ENCODE results near the gene LRRC26. TPM values are rescaled to one million over a fixed set of nuclear protein-coding genes. Genes with fewer than 3 reads are reported as not detected.

LRRC26 gene, protein sequence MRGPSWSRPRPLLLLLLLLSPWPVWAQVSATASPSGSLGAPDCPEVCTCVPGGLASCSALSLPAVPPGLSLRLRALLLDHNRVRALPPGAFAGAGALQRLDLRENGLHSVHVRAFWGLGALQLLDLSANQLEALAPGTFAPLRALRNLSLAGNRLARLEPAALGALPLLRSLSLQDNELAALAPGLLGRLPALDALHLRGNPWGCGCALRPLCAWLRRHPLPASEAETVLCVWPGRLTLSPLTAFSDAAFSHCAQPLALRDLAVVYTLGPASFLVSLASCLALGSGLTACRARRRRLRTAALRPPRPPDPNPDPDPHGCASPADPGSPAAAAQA
- total RNA-seq (2016; rRNA removed; fragmentation: Illumina TruSeq; extraction: Trizol) (not detected in 2 replicates), polyA plus RNA-seq (2011; rRNA removed) (not detected in 2 replicates), polyA minus RNA-seq (2011; rRNA and poly(A)+ RNA removed; ENCODE audit: low replicate concordance) (0.21 TPM in 1 of 2 replicates, not detected in the other), Bru-seq, nascent RNA (not detected), BruChase-seq, experiment 1, labeled RNA remaining after a 6-hour chase (not detected), BruChase-seq, experiment 2, labeled RNA remaining after a 2-hour chase (percentile 25 among the genes with signal in this experiment)
- not detected in 2 replicates for total RNA-seq (2016; cell fraction: cytosol; rRNA removed; fragmentation: Illumina TruSeq; extraction: Trizol; ENCODE audit: low read depth)
- not detected in 2 replicates for total RNA-seq (2016; cell fraction: insoluble cytoplasmic fraction; rRNA removed; fragmentation: Illumina TruSeq; extraction: Trizol)
- total RNA-seq (2016; cell fraction: membrane; rRNA removed; fragmentation: Illumina TruSeq; extraction: Trizol): not detected in 2 replicates
- total RNA-seq (2016; cell fraction: nucleus; rRNA removed; fragmentation: Illumina TruSeq; extraction: Trizol): not detected in 2 replicates
- polyA plus RNA-seq (2011; cell fraction: cytosol; rRNA removed): 0.09 TPM in 1 of 2 replicates, not detected in the other
- polyA plus RNA-seq (2011; cell fraction: nucleus; rRNA removed): 0.18 and 0.26 TPM in 2 replicates
- not detected in 2 replicates for polyA plus RNA-seq (2012)
- polyA plus RNA-seq (2016; cell fraction: cytosol; fragmentation: Illumina TruSeq; extraction: Trizol; ENCODE audit: low read depth): not detected in 2 replicates
- not detected in 2 replicates for polyA plus RNA-seq (2016; cell fraction: insoluble cytoplasmic fraction; fragmentation: Illumina TruSeq; extraction: Trizol; ENCODE audit: low read depth)
- not detected in 2 replicates for polyA plus RNA-seq (2016; cell fraction: membrane; fragmentation: Illumina TruSeq; extraction: Trizol; ENCODE audit: low read depth)
- polyA plus RNA-seq (2016; cell fraction: nucleus; fragmentation: Illumina TruSeq; extraction: Trizol; ENCODE audit: insufficient read depth, low read depth): not detected in 2 replicates
- polyA minus RNA-seq (2011; cell fraction: cytosol; rRNA and poly(A)+ RNA removed): not detected in 2 replicates
- polyA minus RNA-seq (2011; cell fraction: nucleus; rRNA and poly(A)+ RNA removed): not detected in 2 replicates
- long read RNA-seq, experiment 1, partial matches to known transcripts: 0 of 1 reads
- long read RNA-seq, experiment 1, other reads (novel, unspliced or antisense): 0 of 1 reads
- long read RNA-seq, experiment 2, partial matches to known transcripts: 0 of 1 reads
- long read RNA-seq, experiment 2, other reads (novel, unspliced or antisense): 0 of 1 reads

DNA sequence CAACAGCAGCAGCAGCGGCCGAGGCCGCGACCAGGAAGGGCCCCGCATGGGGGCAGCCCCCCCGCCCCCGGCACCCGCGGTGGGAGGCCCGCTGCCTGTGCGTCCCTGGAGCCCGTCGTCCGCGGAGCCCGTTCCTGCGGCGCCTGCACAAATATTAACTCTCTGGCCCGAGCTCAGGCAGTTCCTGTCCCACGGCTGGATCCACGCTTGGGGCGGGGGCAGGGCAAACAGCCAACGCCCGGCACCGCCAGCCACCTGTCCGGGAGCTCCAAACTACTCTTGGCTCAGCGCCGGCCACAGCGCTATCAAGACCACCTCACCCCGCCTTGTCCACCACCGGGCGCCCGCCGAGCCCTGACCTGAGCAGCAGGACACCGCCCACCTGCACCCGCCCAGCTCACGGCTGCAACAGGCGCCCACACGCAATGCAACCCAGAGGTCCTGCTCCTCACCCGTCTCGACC lies at the start of gene LRRC26:
LRRC26 (minus strand) TSS at position 156 of the 463 bp plus-strand sequence; CDS start at position 48, 108 bp downstream.
- Histone ChIP-seq H3K9ac (ENCODE audit: insufficient read depth, low read depth, low read length) (no peak within 1 kb of the TSS), H3K4me3 (replicated peaks in 1 of 3; ENCODE audit: insufficient read depth in 1 of 3, low read depth in 2 of 3, low read length in 3 of 3) (peak within 1 kb of the TSS; percentile 21 to 65 (median 47); a peak in 5 of 6 replicates), H3K27me3 (ENCODE audit: control insufficient read depth in 1 of 2, insufficient read depth in 2 of 2, low read length in 2 of 2) (peaks cover 11 to 66% of the 10 kb centered on the region in 2 experiments; a peak in 3 of 5 replicates), H3K9me3 (ENCODE audit: low read length) (no peaks in the 10 kb centered on the region), H2AFZ (ENCODE audit: low read length) (no peak within 1 kb of the TSS), H3K4me1 (ENCODE audit: insufficient read depth, low read length) (peaks cover 9% of the 10 kb centered on the region), H3K27ac (ENCODE audit: extremely low read length, insufficient read depth, low read length) (no peak within 1 kb of the TSS), H3K4me2 (ENCODE audit: low read depth, low read length) (peak within 1 kb of the TSS; percentile 76), H3K79me2 (ENCODE audit: insufficient read depth, low read length) (no peaks in the 10 kb centered on the region), H4K20me1 (ENCODE audit: insufficient read depth, low read length) (no peaks in the 10 kb centered on the region), H3K36me3 (replicated peaks in 1 of 2; ENCODE audit: control insufficient read depth in 1 of 2, insufficient read depth in 2 of 2, low read length in 2 of 2) (no peaks in the 10 kb centered on the region)
- FAIRE-seq (no peak), ATAC-seq (no peak), DNase-seq (ENCODE audit: low spot score) (no peak)
- POLR2A ChIA-PET: interaction anchor here (0.6 to 1.7 kb wide), 4 partner anchors 9 to 71 kb away, joined by 3 to 5 read pairs (median 4); partner anchors contain the start of gene TUBB4B
- no TSS peak for BruUV-seq (replicated peaks)
- intact Hi-C loops (cut with micrococcal nuclease; ENCODE audit: unreplicated experiment) (loop anchor here (10.0 kb wide), 1 partner anchor 55 kb away; the partner anchor contains the start of gene DPP7), in situ Hi-C loops (cut with HindIII; ENCODE audit: extremely low pct_ligation_motif_present, low pct_unique_long_range_greater_than_20kb) (no loop called here)
- CTCF ChIA-PET (ENCODE audit: low intra/inter-chr PET ratio, low total read pairs): no interaction called here
- 2% methylated on average over 10 of the region's 41 CpGs for WGBS (ENCODE audit: low lambda C conversion rate)
- TF ChIP-seq PRMT3 (CRISPR knock-in tag; IDR thresholded peaks at IDR 0.05; ENCODE audit: borderline replicate concordance, low read depth) (0 out of 2 replicates have a peak, but pooled peaks have one; percentile 15), NR2F6 (IDR thresholded peaks at IDR 0.05) (no peak), NR2F6 (CRISPR knock-in tag; IDR thresholded peaks at IDR 0.05) (no peak), PCBP2 (optimal IDR thresholded peaks at IDR 0.05; ENCODE audit: low read depth, low read length, poor library complexity, severe bottlenecking) (no peak), HOXD1 (CRISPR knock-in tag; IDR thresholded peaks at IDR 0.05) (no peak), ZNF282 (IDR thresholded peaks at IDR 0.05; ENCODE audit: partially characterized antibody) (no peak), ZNF335 (CRISPR knock-in tag; IDR thresholded peaks at IDR 0.05) (no peak), HOXA3 (CRISPR knock-in tag; IDR thresholded peaks at IDR 0.05) (no peak)
- TF ChIP-seq, protein P1, sequence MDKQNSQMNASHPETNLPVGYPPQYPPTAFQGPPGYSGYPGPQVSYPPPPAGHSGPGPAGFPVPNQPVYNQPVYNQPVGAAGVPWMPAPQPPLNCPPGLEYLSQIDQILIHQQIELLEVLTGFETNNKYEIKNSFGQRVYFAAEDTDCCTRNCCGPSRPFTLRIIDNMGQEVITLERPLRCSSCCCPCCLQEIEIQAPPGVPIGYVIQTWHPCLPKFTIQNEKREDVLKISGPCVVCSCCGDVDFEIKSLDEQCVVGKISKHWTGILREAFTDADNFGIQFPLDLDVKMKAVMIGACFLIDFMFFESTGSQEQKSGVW (CRISPR knock-in tag; IDR thresholded peaks at IDR 0.05; ENCODE audit: borderline replicate concordance): no peak
- TF ChIP-seq, protein P2, sequence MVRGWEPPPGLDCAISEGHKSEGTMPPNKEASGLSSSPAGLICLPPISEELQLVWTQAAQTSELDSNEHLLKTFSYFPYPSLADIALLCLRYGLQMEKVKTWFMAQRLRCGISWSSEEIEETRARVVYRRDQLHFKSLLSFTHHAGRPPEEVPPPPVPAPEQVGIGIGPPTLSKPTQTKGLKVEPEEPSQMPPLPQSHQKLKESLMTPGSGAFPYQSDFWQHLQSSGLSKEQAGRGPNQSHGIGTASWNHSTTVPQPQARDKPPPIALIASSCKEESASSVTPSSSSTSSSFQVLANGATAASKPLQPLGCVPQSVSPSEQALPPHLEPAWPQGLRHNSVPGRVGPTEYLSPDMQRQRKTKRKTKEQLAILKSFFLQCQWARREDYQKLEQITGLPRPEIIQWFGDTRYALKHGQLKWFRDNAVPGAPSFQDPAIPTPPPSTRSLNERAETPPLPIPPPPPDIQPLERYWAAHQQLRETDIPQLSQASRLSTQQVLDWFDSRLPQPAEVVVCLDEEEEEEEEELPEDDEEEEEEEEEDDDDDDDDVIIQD (CRISPR knock-in tag; IDR thresholded peaks at IDR 0.05; ENCODE audit: low read depth): no peak
- TF ChIP-seq, protein P3, sequence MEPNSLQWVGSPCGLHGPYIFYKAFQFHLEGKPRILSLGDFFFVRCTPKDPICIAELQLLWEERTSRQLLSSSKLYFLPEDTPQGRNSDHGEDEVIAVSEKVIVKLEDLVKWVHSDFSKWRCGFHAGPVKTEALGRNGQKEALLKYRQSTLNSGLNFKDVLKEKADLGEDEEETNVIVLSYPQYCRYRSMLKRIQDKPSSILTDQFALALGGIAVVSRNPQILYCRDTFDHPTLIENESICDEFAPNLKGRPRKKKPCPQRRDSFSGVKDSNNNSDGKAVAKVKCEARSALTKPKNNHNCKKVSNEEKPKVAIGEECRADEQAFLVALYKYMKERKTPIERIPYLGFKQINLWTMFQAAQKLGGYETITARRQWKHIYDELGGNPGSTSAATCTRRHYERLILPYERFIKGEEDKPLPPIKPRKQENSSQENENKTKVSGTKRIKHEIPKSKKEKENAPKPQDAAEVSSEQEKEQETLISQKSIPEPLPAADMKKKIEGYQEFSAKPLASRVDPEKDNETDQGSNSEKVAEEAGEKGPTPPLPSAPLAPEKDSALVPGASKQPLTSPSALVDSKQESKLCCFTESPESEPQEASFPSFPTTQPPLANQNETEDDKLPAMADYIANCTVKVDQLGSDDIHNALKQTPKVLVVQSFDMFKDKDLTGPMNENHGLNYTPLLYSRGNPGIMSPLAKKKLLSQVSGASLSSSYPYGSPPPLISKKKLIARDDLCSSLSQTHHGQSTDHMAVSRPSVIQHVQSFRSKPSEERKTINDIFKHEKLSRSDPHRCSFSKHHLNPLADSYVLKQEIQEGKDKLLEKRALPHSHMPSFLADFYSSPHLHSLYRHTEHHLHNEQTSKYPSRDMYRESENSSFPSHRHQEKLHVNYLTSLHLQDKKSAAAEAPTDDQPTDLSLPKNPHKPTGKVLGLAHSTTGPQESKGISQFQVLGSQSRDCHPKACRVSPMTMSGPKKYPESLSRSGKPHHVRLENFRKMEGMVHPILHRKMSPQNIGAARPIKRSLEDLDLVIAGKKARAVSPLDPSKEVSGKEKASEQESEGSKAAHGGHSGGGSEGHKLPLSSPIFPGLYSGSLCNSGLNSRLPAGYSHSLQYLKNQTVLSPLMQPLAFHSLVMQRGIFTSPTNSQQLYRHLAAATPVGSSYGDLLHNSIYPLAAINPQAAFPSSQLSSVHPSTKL (CRISPR knock-in tag; IDR thresholded peaks at IDR 0.05): no peak

Measured in HepG2 (cell line).